HEK293T (cell line): Measurements from ENCODE around the gene L3MBTL3.

Source experiments
- CTCF ChIA-PET: fragments of 350-600 bp; formaldehyde crosslinking; extraction: SDS; loops from one replicate; lab custom pipeline; 2021; ENCODE audit warnings: antibody characterized with exemption, inconsistent platforms; lab: Yijun Ruan, JAX
- POLR2A ChIA-PET: fragments of 350-600 bp; formaldehyde crosslinking; extraction: SDS; loops from one replicate; lab custom pipeline; 2020; ENCODE audit warnings: antibody characterized with exemption, inconsistent platforms; lab: Yijun Ruan, JAX
- DNase-seq: peaks from one replicate; pipeline ENCODE4 v3.0.0; 2012; ENCODE audit warnings: mixed read lengths; ENCODE audit errors: extremely low spot score
- ARNT ChIP-seq: fragments of 450-650 bp; IDR thresholded peaks from 2 replicates; pipeline ENCODE4 v1.6.1; 2017; ENCODE audit warnings: mild to moderate bottlenecking
- BHLHE40 ChIP-seq: fragments of 450-650 bp; IDR thresholded peaks from 2 replicates; pipeline ENCODE4 v1.6.1; 2016; ENCODE audit warnings: mild to moderate bottlenecking, moderate library complexity, borderline replicate concordance
- CTBP1 ChIP-seq: fragments of 450-650 bp; IDR thresholded peaks from 2 replicates; pipeline ENCODE4 v1.6.1; 2016; ENCODE audit warnings: borderline replicate concordance
- ELF4 ChIP-seq: fragments of 450-650 bp; IDR thresholded peaks from 2 replicates; pipeline ENCODE4 v1.6.1; 2017; ENCODE audit warnings: antibody characterized with exemption
- FOXA1 ChIP-seq: fragments of 450-650 bp; IDR thresholded peaks from 2 replicates; pipeline ENCODE4 v1.6.1; 2016; ENCODE audit warnings: mild to moderate bottlenecking
- FOXK2 ChIP-seq: fragments of 450-650 bp; IDR thresholded peaks from 2 replicates; pipeline ENCODE4 v1.6.1; 2016; ENCODE audit warnings: mild to moderate bottlenecking
- FOXM1 ChIP-seq: fragments of 450-650 bp; IDR thresholded peaks from 2 replicates; pipeline ENCODE4 v1.6.1; 2017; ENCODE audit warnings: mild to moderate bottlenecking, borderline replicate concordance
- HDGF ChIP-seq: fragments of 450-650 bp; IDR thresholded peaks from 2 replicates; pipeline ENCODE4 v1.6.1; 2017; ENCODE audit warnings: antibody characterized with exemption, borderline replicate concordance
- L3MBTL2 ChIP-seq: fragments of 450-650 bp; conservative IDR thresholded peaks from 2 replicates; pipeline ENCODE4 v1.6.1; 2016; ENCODE audit warnings: mild to moderate bottlenecking
- LEF1 ChIP-seq: fragments of 450-650 bp; IDR thresholded peaks from 2 replicates; pipeline ENCODE4 v1.6.1; 2017; ENCODE audit warnings: mild to moderate bottlenecking, borderline replicate concordance
- NFRKB ChIP-seq: fragments of 450-650 bp; IDR thresholded peaks from 2 replicates; pipeline ENCODE4 v1.6.1; 2016; ENCODE audit warnings: mild to moderate bottlenecking, moderate library complexity
- PKNOX1 ChIP-seq: fragments of 450-650 bp; IDR thresholded peaks from 2 replicates; pipeline ENCODE4 v1.6.1; 2016
- SP1 ChIP-seq: fragments of 450-650 bp; IDR thresholded peaks from 2 replicates; pipeline ENCODE4 v1.6.1; 2017
- SUZ12 ChIP-seq: fragments of 450-650 bp; IDR thresholded peaks from 2 replicates; pipeline ENCODE4 v1.6.1; 2016; ENCODE audit warnings: mild to moderate bottlenecking
- TARDBP ChIP-seq: fragments of 450-650 bp; IDR thresholded peaks from 2 replicates; pipeline ENCODE4 v1.6.1; 2016
- ZNF384 ChIP-seq: fragments of 450-650 bp; IDR thresholded peaks from 2 replicates; pipeline ENCODE4 v1.6.1; 2016

The L3MBTL3 gene

GRCh38 chr6:130118236-130118635 lies 99.9 kb downstream of the L3MBTL3 start:
- ChIA-PET CTCF (no interaction called here), POLR2A (no interaction called here)
- TF ChIP-seq FOXK2 (no peak), TARDBP (no peak), HDGF (no peak), ZNF384 (no peak), NFRKB (no peak), ARNT (no peak), L3MBTL2 (no peak), SUZ12 (no peak), FOXM1 (no peak), FOXA1 (no peak), SP1 (no peak), LEF1 (no peak), ELF4 (no peak), CTBP1 (no peak), BHLHE40 (no peak), PKNOX1 (no peak)
- no peak for DNase-seq

- DNase-seq: no peak
- ChIA-PET CTCF (no interaction called here), POLR2A (no interaction called here)
- no peak for TF ChIP-seq FOXM1
- TF ChIP-seq LEF1: no peak
- no peak for TF ChIP-seq HDGF
- no peak for TF ChIP-seq CTBP1
- TF ChIP-seq FOXK2: no peak
These were observed 100.8 kb downstream of the L3MBTL3 start for GRCh38 chr6:130119211-130119610.

- ChIA-PET CTCF (no interaction called here), POLR2A (no interaction called here)
- DNase-seq: no peak
- no peak for TF ChIP-seq BHLHE40
- no peak for TF ChIP-seq FOXA1
- no peak for TF ChIP-seq L3MBTL2
- no peak for TF ChIP-seq FOXM1
These were observed 102.3 kb downstream of the L3MBTL3 start for GRCh38 chr6:130120731-130121130.

- no peak for DNase-seq
- ChIA-PET CTCF (no interaction called here), POLR2A (no interaction called here)
- no peak for TF ChIP-seq BHLHE40
- no peak for TF ChIP-seq FOXK2
- no peak for TF ChIP-seq ARNT
- TF ChIP-seq L3MBTL2: no peak
- TF ChIP-seq SUZ12: no peak
- TF ChIP-seq NFRKB: no peak
- TF ChIP-seq HDGF: no peak
- TF ChIP-seq TARDBP: no peak
These were observed 103.9 kb downstream of the L3MBTL3 start for GRCh38 chr6:130122243-130122642.

- no peak for DNase-seq
- TF ChIP-seq L3MBTL2: no peak
- TF ChIP-seq NFRKB: no peak
- TF ChIP-seq BHLHE40: no peak
- no peak for TF ChIP-seq ZNF384
- TF ChIP-seq LEF1: no peak
- TF ChIP-seq SUZ12: no peak
- no peak for TF ChIP-seq PKNOX1
- TF ChIP-seq FOXK2: no peak
- no peak for TF ChIP-seq SP1
- TF ChIP-seq ELF4: no peak
- no peak for TF ChIP-seq CTBP1
- no peak for TF ChIP-seq ARNT
- TF ChIP-seq HDGF: no peak
- POLR2A ChIA-PET: no interaction called here
- CTCF ChIA-PET: no interaction called here
These were observed 108.8 kb downstream of the L3MBTL3 start for GRCh38 chr6:130127195-130127594.

- TF ChIP-seq SUZ12 (no peak), LEF1 (no peak), FOXM1 (no peak), FOXA1 (no peak), BHLHE40 (no peak), PKNOX1 (no peak), ZNF384 (no peak), NFRKB (no peak), FOXK2 (no peak), L3MBTL2 (no peak), TARDBP (no peak), SP1 (no peak), ARNT (no peak), HDGF (no peak), ELF4 (no peak), CTBP1 (no peak)
- ChIA-PET CTCF (no interaction called here), POLR2A (no interaction called here)
- DNase-seq: no peak
These were observed 109.9 kb downstream of the L3MBTL3 start for GRCh38 chr6:130128326-130128725.

GRCh38 chr6:130129762-130130246 lies 111.4 kb downstream of the L3MBTL3 start:
- TF ChIP-seq NFRKB: no peak
- TF ChIP-seq CTBP1: no peak
- TF ChIP-seq PKNOX1: no peak
- CTCF ChIA-PET: no interaction called here
- no peak for DNase-seq
- POLR2A ChIA-PET: no interaction called here
